Pericardium fibroblast (primary cell): Measurements from ENCODE around the gene PDLIM5. TPM values are rescaled to one million over a fixed set of nuclear protein-coding genes. Genes with fewer than 3 reads are reported as not detected.

Experiments
- total RNA-seq: library from RNA; depleted of rRNA; stranded (reverse); fragments of >200 nt; gene quantifications from 2 replicates; pipeline ENCODE4 v1.2.3, GENCODE V29; 2015

PDLIM5 gene, protein sequence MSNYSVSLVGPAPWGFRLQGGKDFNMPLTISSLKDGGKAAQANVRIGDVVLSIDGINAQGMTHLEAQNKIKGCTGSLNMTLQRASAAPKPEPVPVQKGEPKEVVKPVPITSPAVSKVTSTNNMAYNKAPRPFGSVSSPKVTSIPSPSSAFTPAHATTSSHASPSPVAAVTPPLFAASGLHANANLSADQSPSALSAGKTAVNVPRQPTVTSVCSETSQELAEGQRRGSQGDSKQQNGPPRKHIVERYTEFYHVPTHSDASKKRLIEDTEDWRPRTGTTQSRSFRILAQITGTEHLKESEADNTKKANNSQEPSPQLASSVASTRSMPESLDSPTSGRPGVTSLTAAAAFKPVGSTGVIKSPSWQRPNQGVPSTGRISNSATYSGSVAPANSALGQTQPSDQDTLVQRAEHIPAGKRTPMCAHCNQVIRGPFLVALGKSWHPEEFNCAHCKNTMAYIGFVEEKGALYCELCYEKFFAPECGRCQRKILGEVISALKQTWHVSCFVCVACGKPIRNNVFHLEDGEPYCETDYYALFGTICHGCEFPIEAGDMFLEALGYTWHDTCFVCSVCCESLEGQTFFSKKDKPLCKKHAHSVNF
- total RNA-seq, result 25.6 and 72.0 TPM in 2 replicates

DNA sequence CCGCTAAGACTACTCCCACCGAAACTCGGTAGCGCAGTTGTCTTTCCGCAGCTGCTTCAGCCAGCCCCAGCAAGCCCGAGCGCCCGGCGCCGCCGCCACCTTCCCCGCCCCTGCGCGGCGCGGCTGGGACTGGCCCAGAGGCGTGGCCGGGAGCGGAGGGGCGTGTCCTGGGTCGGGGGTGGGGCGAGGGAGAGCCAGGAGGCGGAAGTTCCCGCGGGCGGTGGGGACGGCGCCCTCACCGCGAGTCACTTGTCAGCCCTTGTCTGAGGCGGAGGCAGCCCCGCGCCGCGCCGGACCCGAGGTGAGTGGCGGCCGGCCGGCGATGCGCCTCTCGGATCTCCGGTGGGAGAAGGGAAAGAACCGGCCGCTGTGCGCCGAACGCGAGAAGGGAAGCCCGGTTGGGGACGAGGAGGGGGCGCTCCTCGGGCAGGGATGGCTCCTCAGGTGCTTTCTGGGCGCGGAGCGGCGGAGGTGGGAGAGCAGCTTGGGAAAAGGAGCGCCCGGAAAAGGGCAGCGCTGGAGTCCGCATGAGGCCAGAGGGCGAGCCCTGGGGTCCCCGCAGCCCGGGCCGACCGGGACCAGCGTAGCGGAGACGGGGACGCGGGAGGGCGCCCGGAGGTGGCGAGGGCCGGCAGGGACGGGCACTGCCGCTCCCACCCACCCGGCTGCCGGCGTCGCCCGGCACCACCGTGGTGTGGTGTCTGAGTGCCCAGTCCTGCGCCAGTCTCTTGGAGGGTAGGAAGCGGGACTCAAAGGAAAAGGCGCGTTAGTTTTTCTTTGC lies at the start of gene PDLIM5:
Gene PDLIM5 (plus strand): TSS at position 248 of the 781 bp plus-strand sequence. CDS start 3,347 bp downstream, outside the sequence.

Other genes starting within 250 kb of the PDLIM5 start
- 14.4 and 19.5 TPM in 2 replicates for gene SMARCAD1, start 244.1 kb upstream of the PDLIM5 start, total RNA-seq
- not detected in 2 replicates for gene HPGDS, start 109.1 kb upstream of the PDLIM5 start, total RNA-seq